Spleen (tissue), 11 donors: Measurements from ENCODE around the gene PYCR2. TPM values are rescaled to one million over a fixed set of nuclear protein-coding genes. Genes with fewer than 3 reads are reported as not detected.
A peak's percentile ranks its signal among the peaks of the same experiment; 100 is the strongest.

Experiments used
- DNase-seq: peaks from one replicate; pipeline ENCODE4 v3.0.0-alpha.2; 2020
- H3K27ac ChIP-seq, 8 donors: fragments of 200-600 bp; sonication (generic) in 7 of 8; 1 replicate in 4 of 8; 2 replicates in 4 of 8; pipeline versions ENCODE4 v1.5.0 to v1.8.0; 2016 to 2021; ENCODE audit warnings: inconsistent platforms in 4 of 8, mild to moderate bottlenecking in 4 of 8, moderate library complexity in 1 of 8
- H3K27me3 ChIP-seq, 7 donors: fragments of 200-600 bp; sonication (generic) in 6 of 7; replicated peaks in 1 of 7; 1 replicate in 4 of 7; 2 replicates in 3 of 7; pipeline versions ENCODE4 v1.5.0 to v1.8.0; 2016 to 2021; ENCODE audit warnings: inconsistent platforms in 3 of 7, mild to moderate bottlenecking in 1 of 7
- H3K36me3 ChIP-seq, 6 donors: fragments of 200-600 bp; sonication (generic) in 5 of 6; 1 replicate in 4 of 6; 2 replicates in 2 of 6; pipeline versions ENCODE4 v1.5.0 to v1.8.0; 2016 to 2021; ENCODE audit warnings: inconsistent platforms in 2 of 6
- H3K4me1 ChIP-seq, 6 donors: fragments of 200-600 bp; sonication (generic) in 5 of 6; 1 replicate in 3 of 6; 2 replicates in 3 of 6; pipeline versions ENCODE4 v1.5.0 to v1.8.0; 2016 to 2021; ENCODE audit warnings: inconsistent platforms in 3 of 6
- H3K4me3 ChIP-seq, 8 donors: fragments of 200-600 bp; sonication (generic) in 7 of 8; 1 replicate in 4 of 8; 2 replicates in 4 of 8; pipeline versions ENCODE4 v1.5.0 to v1.8.0; 2016 to 2021; ENCODE audit warnings: inconsistent platforms in 4 of 8, mild to moderate bottlenecking in 4 of 8, moderate library complexity in 2 of 8
- H3K9me3 ChIP-seq, 8 donors: fragments of 200-600 bp; sonication (generic) in 7 of 8; 1 replicate in 4 of 8; 2 replicates in 4 of 8; pipeline versions ENCODE4 v1.5.0 to v1.8.0; 2016 to 2021; ENCODE audit warnings: inconsistent platforms in 4 of 8
- CTCF ChIP-seq, 11 experiments: fragments of 200-600 bp in 7 of 11; fragments of 450-650 bp in 4 of 11; sonication (generic) in 4 of 11; IDR thresholded peaks in 8 of 11; conservative IDR thresholded peaks in 3 of 11; 1 replicate in 7 of 11; 2 replicates in 4 of 11; pipeline versions ENCODE4 v1.4.0 to v1.8.0; 2016 to 2021; ENCODE audit warnings: antibody characterized with exemption in 11 of 11, inconsistent platforms in 4 of 11, mild to moderate bottlenecking in 1 of 11
- POLR2A ChIP-seq, 3 donors: fragments of 450-650 bp; IDR thresholded peaks; one replicate each; pipeline ENCODE4 v1.5.1; 2017; ENCODE audit warnings: antibody characterized with exemption in 3 of 3, mild to moderate bottlenecking in 1 of 3
- POLR2AphosphoS5 ChIP-seq, 3 donors: sonication (generic); formaldehyde crosslinking; IDR thresholded peaks; one replicate each; pipeline ENCODE4 v1.5.1; 2017; ENCODE audit warnings: antibody characterized with exemption in 3 of 3
- WGBS, 5 donors: extraction: QIAGEN DNeasy Blood & Tissue Kit in 3 of 5; methylation state at CpG; one replicate each; pipeline versions ENCODE4 v1.1.5 to v1.1.7; 2013 to 2018; 5-methylcytosine and 5-hydroxymethylcytosine counted together
- intact Hi-C: fragments of 100-400 bp; cut with DNase I; formaldehyde crosslinking; loops from one replicate; pipeline ENCODE4 v1.15.0; 2023; ENCODE audit warnings: low total_unique reads
- polyA plus RNA-seq, 3 donors: library from polyadenylated mRNA; stranded (reverse); fragments of 200-250 nt; gene quantifications; one replicate each; pipeline ENCODE4 v1.2.1, GENCODE V29; 2013
- total RNA-seq, 7 donors: library from RNA; depleted of rRNA in 3 of 7; stranded (reverse); fragments of >200 nt in 3 of 7; fragmentation: NEBNext Ultra II Directional in 4 of 7; extraction: Animal tissue kit (Norgen Biotek cat#: 25700) in 4 of 7; gene quantifications; one replicate each; pipeline versions ENCODE4 v1.1.0 to v1.2.1, GENCODE V29; 2016 to 2021
- donor health status: healthy with polysubstance abuse.
- donor health status: DM: no; HTN: no; CAD: no; lungs with moderate emphysema.
- donor health status: DM: no; HTN: no; CAD: no.
- donor health status: Bipolar disorder and iron deficiency.
- donor health status: healthy.
- donor health status: DM: no; HTN: no; CAD: no.
- donor health status: DM: yes; HTN: yes; CAD: no.

The PYCR2 gene
- total and polyA plus RNA-seq, 10 donors = 50.0 to 80.4 (median 68.2) TPM

GRCh38 chr1:225876900-225877510, 47.0 kb downstream of the PYCR2 start:
- DNase-seq = peak; percentile 12
- peaks cover 0 to 70% (median 45%) of the 10 kb centered on the region in 6 donors for H3K36me3 ChIP-seq
- H3K27me3 ChIP-seq = no peaks in the 10 kb centered on the region
- peaks cover 27 to 88% (median 46%) of the 10 kb centered on the region in 6 donors for H3K4me1 ChIP-seq
- no peaks in the 10 kb centered on the region for H3K9me3 ChIP-seq
- intact Hi-C loops = no loop called here
- H3K4me3 ChIP-seq = no peak overlapping the region
- 89 to 93% (median 91%) methylated on average over 12 of the region's 12 CpGs for WGBS, 5 donors
- TF ChIP-seq POLR2A (IDR thresholded peaks at IDR 0.05) = no peak
- TF ChIP-seq POLR2AphosphoS5 (IDR thresholded peaks at IDR 0.05) = no peak
- no peak for TF ChIP-seq CTCF (IDR thresholded peaks at IDR 0.05 in 8 of 11, conservative IDR thresholded peaks at IDR 0.05 in 3 of 11)
- H3K27ac ChIP-seq = peak overlapping the region in 2 of 8 donors; percentile 90 to 96

GRCh38 chr1:225875044-225875815, 48.8 kb downstream of the PYCR2 start:
- no peak overlapping the region for H3K4me3 ChIP-seq
- peak overlapping the region in 2 of 8 donors; percentile 4 to 21 for H3K27ac ChIP-seq
- peak; percentile 46 for DNase-seq
- H3K27me3 ChIP-seq = no peaks in the 10 kb centered on the region
- no peaks in the 10 kb centered on the region for H3K9me3 ChIP-seq
- WGBS, 5 donors = 75 to 94% (median 91%) methylated on average over 11 to 12 of the region's 12 CpGs
- H3K36me3 ChIP-seq = peaks cover 0 to 88% (median 63%) of the 10 kb centered on the region in 6 donors
- TF ChIP-seq POLR2AphosphoS5 (IDR thresholded peaks at IDR 0.05) (no peak), CTCF (IDR thresholded peaks at IDR 0.05 in 8 of 11, conservative IDR thresholded peaks at IDR 0.05 in 3 of 11) (no peak), POLR2A (IDR thresholded peaks at IDR 0.05) (no peak)
- intact Hi-C loops = no loop called here
- H3K4me1 ChIP-seq = peaks cover 17 to 72% (median 31%) of the 10 kb centered on the region in 6 donors

GRCh38 chr1:225874431-225874830, 49.6 kb downstream of the PYCR2 start:
- Histone ChIP-seq H3K4me1 (peaks cover 9 to 64% (median 23%) of the 10 kb centered on the region in 6 donors), H3K36me3 (peaks cover 0 to 96% (median 71%) of the 10 kb centered on the region in 6 donors), H3K4me3 (no peak overlapping the region), H3K27ac (no peak overlapping the region), H3K9me3 (no peaks in the 10 kb centered on the region), H3K27me3 (no peaks in the 10 kb centered on the region)
- WGBS, 5 donors = 85 to 95% (median 92%) methylated on average over 11 of the region's 11 CpGs
- intact Hi-C loops = no loop called here
- peak; percentile 63 for DNase-seq
- peak in 1 of 3 donors; percentile 8 for TF ChIP-seq POLR2AphosphoS5 (IDR thresholded peaks at IDR 0.05)
- no peak for TF ChIP-seq CTCF (IDR thresholded peaks at IDR 0.05 in 8 of 11, conservative IDR thresholded peaks at IDR 0.05 in 3 of 11)

GRCh38 chr1:225873281-225873850, 50.7 kb downstream of the PYCR2 start:
- Histone ChIP-seq H3K4me1 (peaks cover 3 to 53% (median 13%) of the 10 kb centered on the region in 6 donors), H3K27me3 (no peaks in the 10 kb centered on the region), H3K4me3 (no peak overlapping the region), H3K9me3 (no peaks in the 10 kb centered on the region), H3K36me3 (peaks cover 0 to 100% (median 81%) of the 10 kb centered on the region in 6 donors), H3K27ac (no peak overlapping the region)
- DNase-seq = peak; percentile 55
- 65 to 93% (median 79%) methylated on average over 9 to 10 of the region's 10 CpGs for WGBS, 5 donors
- intact Hi-C loops = no loop called here
- no peak for TF ChIP-seq POLR2A (IDR thresholded peaks at IDR 0.05)
- TF ChIP-seq POLR2AphosphoS5 (IDR thresholded peaks at IDR 0.05) = no peak
- no peak for TF ChIP-seq CTCF (IDR thresholded peaks at IDR 0.05 in 8 of 11, conservative IDR thresholded peaks at IDR 0.05 in 3 of 11)
